A549 treated with RU486 at 1 μM for 4 hours (cell line): ENCODE measurements around the gene ZBTB16. TPM values are rescaled to one million over a fixed set of nuclear protein-coding genes. Genes with fewer than 3 reads are reported as not detected.

Experiments used
- total RNA-seq: library from RNA; stranded (reverse); fragments of 200-300 nt; extraction: Qiagen RNA extraction; gene quantifications from 5 replicates; pipeline ENCODE4 v1.2.3, GENCODE V29; 2022; ENCODE audit warnings: low read depth

The ZBTB16 gene, protein sequence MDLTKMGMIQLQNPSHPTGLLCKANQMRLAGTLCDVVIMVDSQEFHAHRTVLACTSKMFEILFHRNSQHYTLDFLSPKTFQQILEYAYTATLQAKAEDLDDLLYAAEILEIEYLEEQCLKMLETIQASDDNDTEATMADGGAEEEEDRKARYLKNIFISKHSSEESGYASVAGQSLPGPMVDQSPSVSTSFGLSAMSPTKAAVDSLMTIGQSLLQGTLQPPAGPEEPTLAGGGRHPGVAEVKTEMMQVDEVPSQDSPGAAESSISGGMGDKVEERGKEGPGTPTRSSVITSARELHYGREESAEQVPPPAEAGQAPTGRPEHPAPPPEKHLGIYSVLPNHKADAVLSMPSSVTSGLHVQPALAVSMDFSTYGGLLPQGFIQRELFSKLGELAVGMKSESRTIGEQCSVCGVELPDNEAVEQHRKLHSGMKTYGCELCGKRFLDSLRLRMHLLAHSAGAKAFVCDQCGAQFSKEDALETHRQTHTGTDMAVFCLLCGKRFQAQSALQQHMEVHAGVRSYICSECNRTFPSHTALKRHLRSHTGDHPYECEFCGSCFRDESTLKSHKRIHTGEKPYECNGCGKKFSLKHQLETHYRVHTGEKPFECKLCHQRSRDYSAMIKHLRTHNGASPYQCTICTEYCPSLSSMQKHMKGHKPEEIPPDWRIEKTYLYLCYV
- total RNA-seq, result not detected in 5 replicates

DNA sequence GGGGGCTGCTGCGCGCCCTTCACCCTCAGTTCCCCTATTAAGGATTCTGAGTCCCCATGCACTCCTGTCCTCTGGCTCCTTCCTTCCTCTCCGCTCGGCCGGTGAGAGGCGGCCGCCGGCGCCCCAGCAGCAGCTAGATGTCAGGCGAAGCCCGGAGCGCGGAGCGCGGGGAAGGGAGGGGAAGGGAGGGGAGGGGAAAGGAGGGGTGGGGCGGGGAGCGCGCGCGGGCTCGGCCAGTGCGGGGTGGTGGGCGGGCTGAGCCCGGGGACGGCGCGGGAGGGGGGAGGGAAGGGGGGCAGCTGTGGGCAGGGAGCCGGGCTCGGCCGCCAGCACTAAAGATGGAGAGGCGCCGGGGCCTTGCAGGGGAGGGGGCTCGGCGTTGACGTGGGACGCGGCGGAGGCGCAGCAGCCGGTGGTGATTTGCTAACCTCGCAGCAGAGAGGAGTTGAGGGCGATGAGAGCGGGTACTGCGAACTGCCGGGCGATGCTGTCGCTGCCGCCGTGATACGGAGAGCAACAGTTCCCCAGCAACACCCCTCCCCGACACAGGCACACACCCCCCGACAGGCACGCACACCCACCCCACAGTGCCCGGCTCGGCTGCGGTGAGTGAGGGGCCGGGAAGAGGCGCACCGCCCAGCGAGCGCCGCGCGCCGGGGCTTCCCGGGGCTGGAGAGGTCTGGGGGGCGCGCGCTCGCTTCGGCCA, at the start of gene ZBTB16:
ZBTB16 (plus strand) TSS at position 434 of the 706 bp plus-strand sequence. CDS start 3,590 bp downstream, outside the sequence.

DNA sequence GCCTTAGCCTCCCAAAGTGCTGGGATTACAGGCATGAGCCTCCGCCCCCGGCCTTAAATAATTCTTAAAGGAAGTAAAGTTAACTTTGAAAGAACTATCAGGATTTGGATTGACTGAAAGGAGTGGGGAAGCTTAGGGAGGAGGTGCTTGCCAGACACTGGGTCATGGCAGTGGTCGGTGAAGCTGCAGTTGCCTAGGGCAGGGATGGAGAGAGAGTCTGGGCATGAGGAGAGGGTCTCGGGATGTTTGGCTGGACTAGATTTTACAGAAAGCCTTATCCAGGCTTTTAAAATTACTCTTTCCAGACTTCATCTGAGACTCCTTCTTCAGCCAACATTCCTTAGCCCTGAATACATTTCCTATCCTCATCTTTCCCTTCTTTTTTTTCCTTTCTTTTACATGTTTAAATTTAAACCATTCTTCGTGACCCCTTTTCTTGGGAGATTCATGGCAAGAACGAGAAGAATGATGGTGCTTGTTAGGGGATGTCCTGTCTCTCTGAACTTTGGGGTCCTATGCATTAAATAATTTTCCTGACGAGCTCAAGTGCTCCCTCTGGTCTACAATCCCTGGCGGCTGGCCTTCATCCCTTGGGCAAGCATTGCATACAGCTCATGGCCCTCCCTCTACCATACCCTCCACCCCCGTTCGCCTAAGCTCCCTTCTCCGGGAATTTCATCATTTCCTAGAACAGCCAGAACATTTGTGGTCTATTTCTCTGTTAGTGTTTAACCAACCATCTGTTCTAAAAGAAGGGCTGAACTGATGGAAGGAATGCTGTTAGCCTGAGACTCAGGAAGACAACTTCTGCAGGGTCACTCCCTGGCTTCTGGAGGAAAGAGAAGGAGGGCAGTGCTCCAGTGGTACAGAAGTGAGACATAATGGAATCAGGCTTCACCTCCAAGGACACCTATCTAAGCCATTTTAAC, 236.4 kb downstream of the ZBTB16 start, which contains the start of gene NNMT:
NNMT (plus strand) TSS at position 724 of the 929 bp plus-strand sequence; CDS start at position 882, 158 bp downstream.

Other genes starting within 250 kb of the ZBTB16 start
- 12.8 to 18.0 TPM (median 16.3 TPM) in 5 replicates for gene USP28, start 184.1 kb upstream of the ZBTB16 start, total RNA-seq
- not detected in 5 replicates for gene HTR3B, start 154.9 kb upstream of the ZBTB16 start, total RNA-seq
- gene HTR3A, start 84.6 kb upstream of the ZBTB16 start, total RNA-seq, result not detected in 5 replicates
- 194 to 222 TPM (median 206 TPM) in 5 replicates for gene NNMT, start 236.7 kb downstream of the ZBTB16 start, total RNA-seq